Endothelial cell of umbilical vein (primary cell): ENCODE results near the gene NCMAP. TPM values are rescaled to one million over a fixed set of nuclear protein-coding genes. Genes with fewer than 3 reads are reported as not detected.

ENCODE experiments used
- BruUV-seq: library from RNA; stranded (reverse); fragments of 400-500 nt; replicated peaks from 2 replicates; lab custom pipeline; 2021; lab: Mats Ljungman, UMichigan
- CTCF ChIA-PET: fragments of 300-600, 350-600 bp; sonication (Branson Sonifier 250); formaldehyde crosslinking; loops from one replicate; lab custom pipeline; 2021; ENCODE audit warnings: antibody characterized with exemption, inconsistent platforms; lab: Charles Lee
- POLR2A ChIA-PET: fragments of 300-600, 350-600 bp; sonication (Branson Sonifier 250); formaldehyde crosslinking; loops from one replicate; lab custom pipeline; 2021; ENCODE audit warnings: antibody characterized with exemption, inconsistent platforms; lab: Charles Lee
- DNase-seq: peaks from one replicate; pipeline ENCODE4 v3.0.0-alpha.2; 2011; ENCODE audit warnings: low read depth, low spot score
- FAIRE-seq: peaks from 2 replicates; lab custom pipeline; 2011; peaks lifted over from hg19 to GRCh38; lab: Jason Lieb, UNC
- H2AFZ ChIP-seq: 2 replicates; pipeline ENCODE4 v1.6.0; 2012; ENCODE audit warnings: low read depth, low read length, control low read depth, inconsistent platforms
- H3K27ac ChIP-seq: 2 replicates; pipeline ENCODE4 v1.5.1; 2011; ENCODE audit warnings: low read depth, mild to moderate bottlenecking, control low read depth, low read length, moderate library complexity; ENCODE audit not compliant: insufficient read depth
- H3K27me3 ChIP-seq, 2 experiments: 2 replicates each; pipeline versions ENCODE4 v1.6.0 to v1.6.1; 2011; ENCODE audit warnings: low read length in 2 of 2, mixed read lengths in 1 of 2; ENCODE audit not compliant: control insufficient read depth in 2 of 2, insufficient read depth in 2 of 2
- H3K36me3 ChIP-seq, 2 experiments: 2 replicates in 1 of 2; 3 replicates in 1 of 2; pipeline ENCODE4 v1.5.1; 2011; ENCODE audit warnings: low read length in 2 of 2, mild to moderate bottlenecking in 1 of 2, moderate library complexity in 1 of 2; ENCODE audit not compliant: control insufficient read depth in 2 of 2, insufficient read depth in 2 of 2; ENCODE audit errors: extremely low read depth in 1 of 2
- H3K4me1 ChIP-seq: 3 replicates; pipeline ENCODE4 v1.5.1; 2011; ENCODE audit warnings: mild to moderate bottlenecking, low read length; ENCODE audit not compliant: control insufficient read depth, insufficient read depth; ENCODE audit errors: extremely low read depth
- H3K4me2 ChIP-seq: 2 replicates; pipeline ENCODE4 v1.6.1; 2011; ENCODE audit warnings: low read length, control low read depth, mixed read lengths; ENCODE audit not compliant: insufficient read depth
- H3K4me3 ChIP-seq, 3 experiments: fragments of 200-600 bp in 1 of 3; sonication (generic), shearing (Covaris generic) in 1 of 3; replicated peaks in 1 of 3; 2 replicates each; pipeline ENCODE4 v1.5.1; 2011 to 2016; ENCODE audit warnings: control low read depth in 3 of 3, low read length in 3 of 3, mild to moderate bottlenecking in 2 of 3, inconsistent platforms in 1 of 3, low read depth in 1 of 3, moderate library complexity in 1 of 3; ENCODE audit not compliant: insufficient read depth in 1 of 3
- H3K79me2 ChIP-seq: 2 replicates; pipeline ENCODE4 v1.6.0; 2012; ENCODE audit warnings: low read length, inconsistent platforms; ENCODE audit not compliant: control insufficient read depth, insufficient read depth
- H3K9ac ChIP-seq: replicated peaks from 2 replicates; pipeline ENCODE3; 2011; ENCODE audit warnings: low read length, control low read depth; ENCODE audit not compliant: insufficient read depth; ENCODE audit errors: extremely low read depth
- H3K9me1 ChIP-seq: replicated peaks from 3 replicates; pipeline ENCODE4 v1.6.0; 2011; ENCODE audit warnings: mild to moderate bottlenecking, low read length; ENCODE audit not compliant: control insufficient read depth, insufficient read depth; ENCODE audit errors: extremely low read depth
- H3K9me3 ChIP-seq: replicated peaks from 2 replicates; pipeline ENCODE4 v1.5.1; 2012; ENCODE audit warnings: low read length, inconsistent platforms; ENCODE audit not compliant: control insufficient read depth, insufficient read depth
- H4K20me1 ChIP-seq: replicated peaks from 2 replicates; pipeline ENCODE3; 2011; ENCODE audit warnings: mild to moderate bottlenecking, low read length; ENCODE audit not compliant: control insufficient read depth, insufficient read depth; ENCODE audit errors: extremely low read depth
- EZH2 ChIP-seq: IDR thresholded peaks from 2 replicates; pipeline ENCODE4 v1.6.1; 2012; ENCODE audit warnings: borderline replicate concordance, low read depth, mild to moderate bottlenecking, moderate library complexity, low read length, inconsistent platforms; ENCODE audit not compliant: severe bottlenecking
- FOS ChIP-seq: IDR thresholded peaks from 2 replicates; pipeline ENCODE4 v1.6.1; 2011; ENCODE audit warnings: mild to moderate bottlenecking, low read length, moderate library complexity, borderline replicate concordance; ENCODE audit not compliant: insufficient read depth
- GATA2 ChIP-seq: IDR thresholded peaks from 2 replicates; pipeline ENCODE4 v1.7.0; 2011; ENCODE audit warnings: low read depth, mild to moderate bottlenecking, moderate library complexity, mixed read lengths, low read length; ENCODE audit not compliant: insufficient read length, insufficient read depth
- JUN ChIP-seq: IDR thresholded peaks from 2 replicates; pipeline ENCODE4 v1.6.1; 2011; ENCODE audit warnings: borderline replicate concordance, low read depth; ENCODE audit not compliant: insufficient read length, insufficient read depth
- MYC ChIP-seq: IDR thresholded peaks from one replicate; pipeline ENCODE4 v1.6.1; 2011; ENCODE audit warnings: mild to moderate bottlenecking, low read depth, low read length
- POLR2A ChIP-seq: IDR thresholded peaks from 2 replicates; pipeline ENCODE4 v1.6.1; 2012; ENCODE audit warnings: low read depth, mild to moderate bottlenecking, control low read depth, low read length
- POLR2AphosphoS5 ChIP-seq: IDR thresholded peaks from 2 replicates; pipeline ENCODE4 v1.6.1; 2012; ENCODE audit warnings: low read depth, mild to moderate bottlenecking, control low read depth, low read length, moderate library complexity; ENCODE audit not compliant: insufficient read depth
- dilution Hi-C: fragments of 300-500 bp; cut with MboI; formaldehyde crosslinking; loops from one replicate; pipeline ENCODE4 v1.15.0; 2019; ENCODE audit warnings: low sequenced_read_pairs; ENCODE audit not compliant: extremely low pct_ligation_motif_present
- intact Hi-C: fragments of 100-400 bp; cut with micrococcal nuclease; formaldehyde crosslinking; loops from one replicate; pipeline ENCODE4 v1.10.0; 2022
- polyA plus RNA-seq, 4 experiments: library from polyadenylated mRNA; depleted of rRNA in 3 of 4; stranded (reverse) in 3 of 4; unstranded in 1 of 4; fragments of >200 nt; gene quantifications; 2 replicates each; pipeline versions ENCODE4 v1.2.1 to v1.2.3, GENCODE V29; 2011 to 2012; ENCODE audit warnings: missing spikeins in 1 of 4
- total RNA-seq: library from RNA; stranded (reverse); gene quantifications from 2 replicates; pipeline ENCODE4 v1.2.3, GENCODE V29; 2021
- TF ChIP-seq, protein P1 (sequence below), 2 donors: IDR thresholded peaks; 1 replicate in 1 of 2; 2 replicates in 1 of 2; pipeline ENCODE4 v1.5.1; 2011; ENCODE audit warnings: low read length in 2 of 2, mild to moderate bottlenecking in 2 of 2, moderate library complexity in 2 of 2, control low read depth in 1 of 2, inconsistent platforms in 1 of 2, low read depth in 1 of 2; ENCODE audit not compliant: insufficient read depth in 1 of 2; ENCODE audit errors: extremely low read depth in 1 of 2
- TF ChIP-seq, protein P2 (sequence below): IDR thresholded peaks from 2 replicates; pipeline ENCODE4 v1.6.1; 2011; ENCODE audit not compliant: insufficient read depth, insufficient read length

Gene NCMAP
- total and polyA plus RNA-seq, 2 donors (not counting 3 experiments of a cell fraction or from before 2014, with no cell fraction given): not detected

DNA sequence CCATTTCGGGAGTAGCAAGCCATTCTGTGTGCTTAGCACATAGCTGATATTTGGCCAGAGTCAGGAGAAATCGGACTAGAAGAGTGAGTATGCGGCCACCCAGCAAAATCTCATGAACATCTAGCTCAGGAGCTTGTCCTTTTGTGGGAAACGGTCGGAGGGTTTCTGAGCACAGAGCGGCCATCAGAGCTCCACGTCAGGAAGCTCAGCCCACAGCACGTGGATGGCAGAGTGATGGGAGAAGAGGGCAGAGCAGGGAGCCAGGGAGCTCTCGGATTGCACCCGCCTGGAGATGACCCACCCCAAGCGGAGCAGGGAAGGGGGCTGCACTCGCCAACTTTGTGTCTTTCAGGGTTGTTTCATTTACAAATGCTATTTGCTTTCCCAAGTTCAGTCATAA lies 39.4 kb upstream of the NCMAP start:
- no peak for TF ChIP-seq POLR2AphosphoS5
- no peak for TF ChIP-seq EZH2
- no peak for TF ChIP-seq JUN
- TF ChIP-seq, protein P1, sequence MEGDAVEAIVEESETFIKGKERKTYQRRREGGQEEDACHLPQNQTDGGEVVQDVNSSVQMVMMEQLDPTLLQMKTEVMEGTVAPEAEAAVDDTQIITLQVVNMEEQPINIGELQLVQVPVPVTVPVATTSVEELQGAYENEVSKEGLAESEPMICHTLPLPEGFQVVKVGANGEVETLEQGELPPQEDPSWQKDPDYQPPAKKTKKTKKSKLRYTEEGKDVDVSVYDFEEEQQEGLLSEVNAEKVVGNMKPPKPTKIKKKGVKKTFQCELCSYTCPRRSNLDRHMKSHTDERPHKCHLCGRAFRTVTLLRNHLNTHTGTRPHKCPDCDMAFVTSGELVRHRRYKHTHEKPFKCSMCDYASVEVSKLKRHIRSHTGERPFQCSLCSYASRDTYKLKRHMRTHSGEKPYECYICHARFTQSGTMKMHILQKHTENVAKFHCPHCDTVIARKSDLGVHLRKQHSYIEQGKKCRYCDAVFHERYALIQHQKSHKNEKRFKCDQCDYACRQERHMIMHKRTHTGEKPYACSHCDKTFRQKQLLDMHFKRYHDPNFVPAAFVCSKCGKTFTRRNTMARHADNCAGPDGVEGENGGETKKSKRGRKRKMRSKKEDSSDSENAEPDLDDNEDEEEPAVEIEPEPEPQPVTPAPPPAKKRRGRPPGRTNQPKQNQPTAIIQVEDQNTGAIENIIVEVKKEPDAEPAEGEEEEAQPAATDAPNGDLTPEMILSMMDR (IDR thresholded peaks at IDR 0.05; ENCODE audit: extremely low read depth in 1 of 2, insufficient read depth in 1 of 2, low read depth in 1 of 2, low read length in 2 of 2): no peak
- TF ChIP-seq, protein P2, sequence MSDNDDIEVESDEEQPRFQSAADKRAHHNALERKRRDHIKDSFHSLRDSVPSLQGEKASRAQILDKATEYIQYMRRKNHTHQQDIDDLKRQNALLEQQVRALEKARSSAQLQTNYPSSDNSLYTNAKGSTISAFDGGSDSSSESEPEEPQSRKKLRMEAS: no peak
- no peak for TF ChIP-seq POLR2A
- no peak for TF ChIP-seq GATA2
- TF ChIP-seq FOS: no peak
- TF ChIP-seq MYC: no peak
- DNase-seq: no peak
- no peak overlapping the region for H2AFZ ChIP-seq
- dilution Hi-C loops (no loop called here), intact Hi-C loops (no loop called here)
- ChIA-PET CTCF (interaction anchor here (0.6 to 5.3 kb wide), 3 partner anchors 10 to 315 kb away, joined by 3 to 40 read pairs (median 3); no protein-coding TSS in a partner anchor), POLR2A (no interaction called here)
- no peak for FAIRE-seq
- BruUV-seq: no TSS peak
- no peaks in the 10 kb centered on the region for H3K27me3 ChIP-seq
- no peak overlapping the region for H3K27ac ChIP-seq
- no peaks in the 10 kb centered on the region for H3K79me2 ChIP-seq
- no peak overlapping the region for H3K4me2 ChIP-seq
- no peak overlapping the region for H3K9ac ChIP-seq
- no peak overlapping the region for H3K4me3 ChIP-seq
- no peaks in the 10 kb centered on the region for H3K9me3 ChIP-seq
- H3K4me1 ChIP-seq: no peaks in the 10 kb centered on the region
- no peaks in the 10 kb centered on the region for H3K9me1 ChIP-seq
- no peaks in the 10 kb centered on the region for H3K36me3 ChIP-seq
- no peaks in the 10 kb centered on the region for H4K20me1 ChIP-seq
